Stimulated activated CD4-positive, alpha-beta T cell treated with anti-CD3 and anti-CD28 coated beads, Interleukin-4, amount 100 ng/mL, for 24 hours (primary cell): ENCODE measurements around the gene SZRD1.

Experiments used
- DNase-seq: peaks from one replicate; pipeline ENCODE4 v3.0.0-alpha.2; 2020

Gene SZRD1

GRCh38 chr1:16442265-16442664 is 75.2 kb downstream of the SZRD1 start:
- DNase-seq: no peak

- no peak for DNase-seq
These were observed 75.9 kb downstream of the SZRD1 start for GRCh38 chr1:16442941-16443340.

GRCh38 chr1:16443975-16444770 is 77.1 kb downstream of the SZRD1 start:
- no peak for DNase-seq

- DNase-seq: no peak
These were observed 78.0 kb downstream of the SZRD1 start for GRCh38 chr1:16445052-16445451.

GRCh38 chr1:16446116-16446515 is 79.1 kb downstream of the SZRD1 start:
- DNase-seq: no peak

DNA sequence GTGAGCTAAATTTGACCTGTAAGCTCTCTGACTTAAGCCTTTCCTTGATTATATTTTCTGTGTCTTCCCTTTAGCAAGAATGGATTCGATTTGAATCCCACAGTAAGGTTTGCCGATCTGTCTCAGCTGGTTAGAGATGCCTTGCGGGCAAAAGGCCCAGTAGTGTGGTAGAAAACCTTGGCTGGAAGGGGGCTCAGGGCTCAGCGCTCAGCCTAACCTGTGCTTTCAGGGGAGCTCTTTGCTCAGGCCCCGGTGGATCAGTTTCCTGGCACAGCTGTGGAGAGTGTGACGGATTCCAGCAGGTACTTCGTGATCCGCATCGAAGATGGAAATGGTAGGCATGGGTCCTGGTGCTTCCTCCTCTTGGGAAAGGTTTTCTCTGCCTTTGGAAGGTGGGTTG is 80.6 kb downstream of the SZRD1 start:
- no peak for DNase-seq
